Chondrocyte (in vitro differentiated cells): ENCODE measurements around the gene MAML1. TPM values are rescaled to one million over a fixed set of nuclear protein-coding genes. Genes with fewer than 3 reads are reported as not detected.

Source experiments
- DNase-seq: peaks from one replicate; pipeline ENCODE4 v3.0.0; 2021; ENCODE audit warnings: mixed read lengths, low spot score
- H3K27ac Mint-ChIP-seq: one replicate; pipeline ENCODE4 v1.8.0; 2021; ENCODE audit warnings: mild to moderate bottlenecking, moderate library complexity, mixed read lengths; ENCODE audit not compliant: unreplicated experiment
- H3K27me3 Mint-ChIP-seq: 2 replicates; pipeline ENCODE4 v1.8.0; 2021; ENCODE audit warnings: low read depth, mixed read lengths
- H3K36me3 Mint-ChIP-seq: 2 replicates; pipeline ENCODE4 v1.8.0; 2021; ENCODE audit warnings: low read depth, mixed read lengths
- H3K4me1 Mint-ChIP-seq: 2 replicates; pipeline ENCODE4 v1.8.0; 2021; ENCODE audit warnings: low read depth, mild to moderate bottlenecking, mixed read lengths
- H3K4me3 Mint-ChIP-seq: one replicate; pipeline ENCODE4 v1.8.0; 2021; ENCODE audit warnings: mild to moderate bottlenecking, moderate library complexity, mixed read lengths; ENCODE audit not compliant: unreplicated experiment
- H3K9me3 Mint-ChIP-seq: 2 replicates; pipeline ENCODE4 v1.8.0; 2021; ENCODE audit warnings: low read depth, mixed read lengths
- CTCF ChIP-seq: fragments of 200-600 bp; sonication (generic); IDR thresholded peaks from 2 replicates; pipeline ENCODE4 v1.5.0; 2021; ENCODE audit warnings: antibody characterized with exemption, mild to moderate bottlenecking, moderate library complexity
- total RNA-seq: library from RNA; stranded (reverse); gene quantifications from 3 replicates; pipeline ENCODE4 v1.2.1, GENCODE V29; 2021

The MAML1 gene
- total RNA-seq, 1 donor from 2014 or later = 29.9 TPM

DNA sequence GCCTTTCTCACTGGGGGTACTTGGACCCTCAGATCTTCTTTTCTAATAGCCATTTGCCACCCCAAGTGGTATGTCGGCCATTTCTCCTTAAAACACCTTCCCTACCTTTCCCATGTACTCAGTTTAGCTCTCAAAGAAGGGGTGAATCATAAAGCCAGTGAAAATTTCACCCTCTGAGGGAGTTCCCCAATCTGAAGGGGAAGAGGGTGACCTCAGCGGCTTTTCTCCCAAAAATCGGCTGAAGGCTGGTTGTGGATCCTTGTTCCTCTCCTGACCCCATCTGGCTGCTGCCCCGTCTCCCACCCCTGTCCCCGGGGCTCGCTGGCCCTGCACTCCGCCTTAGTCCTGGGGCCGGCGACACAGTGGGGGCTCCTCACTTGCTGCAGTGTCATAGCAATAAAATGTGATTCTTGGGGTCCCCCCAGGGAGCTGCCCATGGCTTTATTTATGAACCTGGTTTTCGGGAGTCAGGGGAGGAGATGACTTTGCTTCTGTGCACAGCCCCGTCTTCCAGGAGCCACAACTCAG lies 43.9 kb downstream of the MAML1 start:
- no peak for TF ChIP-seq CTCF
- no peaks in the 10 kb centered on the region for H3K9me3 Mint-ChIP-seq
- H3K36me3 Mint-ChIP-seq = peaks cover 37% of the 10 kb centered on the region
- H3K27ac Mint-ChIP-seq = no peak overlapping the region
- no peaks in the 10 kb centered on the region for H3K27me3 Mint-ChIP-seq
- no peaks in the 10 kb centered on the region for H3K4me1 Mint-ChIP-seq
- H3K4me3 Mint-ChIP-seq = no peak overlapping the region
- no peak for DNase-seq

DNA sequence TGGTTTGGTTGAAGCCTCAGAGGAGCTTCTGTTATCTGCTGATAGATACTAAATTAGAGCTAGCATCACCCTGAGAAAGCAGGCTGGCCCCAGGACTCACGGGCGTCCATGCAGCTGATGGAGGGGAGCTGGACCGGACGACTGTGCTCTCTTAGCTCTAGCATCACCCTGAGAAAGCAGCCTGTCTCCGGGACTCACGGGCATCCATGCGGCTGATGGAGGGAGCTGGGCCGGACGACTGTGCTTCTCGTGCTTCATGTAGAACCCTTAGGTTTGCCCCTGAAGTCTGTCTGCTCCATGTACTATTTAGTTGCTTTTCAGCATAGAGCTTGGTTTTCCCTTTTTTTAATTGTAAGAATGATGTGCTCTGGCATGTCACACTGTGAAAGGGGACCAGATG lies 44.8 kb downstream of the MAML1 start:
- H3K4me1 Mint-ChIP-seq = no peaks in the 10 kb centered on the region
- H3K9me3 Mint-ChIP-seq = no peaks in the 10 kb centered on the region
- no peak overlapping the region for H3K27ac Mint-ChIP-seq
- H3K36me3 Mint-ChIP-seq = peaks cover 34% of the 10 kb centered on the region
- no peaks in the 10 kb centered on the region for H3K27me3 Mint-ChIP-seq
- no peak for TF ChIP-seq CTCF
- H3K4me3 Mint-ChIP-seq = no peak overlapping the region
- DNase-seq = no peak

DNA sequence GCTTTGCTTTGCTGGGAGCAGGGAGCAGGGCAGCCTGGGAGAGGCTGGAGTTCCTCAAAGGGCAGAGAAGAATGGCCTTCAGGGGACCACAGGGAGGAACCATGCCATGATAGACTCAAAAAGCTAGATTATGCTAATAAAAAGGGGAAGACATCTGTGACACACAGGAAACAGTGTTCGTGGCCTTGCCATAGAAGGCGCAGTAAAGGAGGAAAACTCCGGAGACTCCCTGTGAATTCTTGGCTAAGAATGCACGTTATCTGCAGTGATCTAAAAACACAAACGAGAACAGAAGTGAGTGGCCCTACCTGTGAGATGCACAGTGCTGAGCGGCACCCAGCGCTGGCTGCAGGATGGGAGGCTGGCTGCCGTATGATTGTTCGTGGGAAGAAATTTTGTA lies 45.3 kb downstream of the MAML1 start:
- H3K27me3 Mint-ChIP-seq = no peaks in the 10 kb centered on the region
- no peak overlapping the region for H3K27ac Mint-ChIP-seq
- H3K4me1 Mint-ChIP-seq = no peaks in the 10 kb centered on the region
- H3K9me3 Mint-ChIP-seq = no peaks in the 10 kb centered on the region
- no peak for DNase-seq
- TF ChIP-seq CTCF = no peak
- H3K36me3 Mint-ChIP-seq = peaks cover 31% of the 10 kb centered on the region
- H3K4me3 Mint-ChIP-seq = no peak overlapping the region

DNA sequence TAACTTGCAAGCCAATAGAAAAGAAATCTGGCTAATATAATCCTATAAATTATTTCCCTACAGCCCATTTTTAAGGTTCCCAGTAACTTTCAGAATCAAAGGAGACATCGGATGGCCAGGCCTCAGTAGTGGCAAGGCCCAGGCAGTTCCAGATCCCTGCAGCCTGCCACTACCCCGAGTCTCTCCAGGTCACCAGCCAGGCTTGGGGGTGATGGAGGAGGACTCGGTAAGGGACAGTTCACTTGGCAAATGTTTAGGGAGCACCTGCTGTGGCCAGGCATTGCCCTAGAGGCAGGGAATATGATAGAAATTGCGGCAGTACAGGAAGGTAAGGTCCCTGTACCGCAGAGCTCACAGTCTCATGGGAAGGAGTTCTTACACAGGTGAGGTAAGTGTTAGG lies 46.0 kb downstream of the MAML1 start:
- no peaks in the 10 kb centered on the region for H3K27me3 Mint-ChIP-seq
- no peak for DNase-seq
- H3K9me3 Mint-ChIP-seq = no peaks in the 10 kb centered on the region
- no peak for TF ChIP-seq CTCF
- no peak overlapping the region for H3K4me3 Mint-ChIP-seq
- H3K36me3 Mint-ChIP-seq = peaks cover 25% of the 10 kb centered on the region
- no peak overlapping the region for H3K27ac Mint-ChIP-seq
- H3K4me1 Mint-ChIP-seq = no peaks in the 10 kb centered on the region

DNA sequence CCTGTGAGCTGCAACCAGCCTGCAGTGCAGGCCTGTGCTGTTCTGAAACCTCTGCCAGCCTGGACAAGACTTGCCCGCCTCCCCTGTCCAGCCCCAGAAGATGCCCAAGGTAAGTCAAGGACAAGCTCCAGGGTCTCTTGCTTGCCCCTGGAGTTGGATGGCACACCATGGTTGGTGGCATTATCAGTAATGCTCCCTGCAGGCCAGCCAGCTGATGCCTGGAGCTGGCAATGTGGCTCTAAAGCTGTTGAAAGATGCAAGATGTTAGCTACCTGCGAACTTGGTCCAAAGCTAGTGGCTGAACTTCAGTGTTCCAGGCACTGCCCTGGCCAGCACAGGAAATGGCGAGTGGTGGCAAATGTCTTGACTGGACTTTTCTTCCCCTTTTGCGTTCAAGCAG lies 47.2 kb downstream of the MAML1 start:
- Mint-ChIP-seq H3K4me1 (no peaks in the 10 kb centered on the region), H3K27ac (no peak overlapping the region)
- DNase-seq = no peak

More for the DNA sequence above, 47.2 kb downstream of the MAML1 start:
- Mint-ChIP-seq H3K27me3 (no peaks in the 10 kb centered on the region), H3K4me3 (no peak overlapping the region), H3K9me3 (no peaks in the 10 kb centered on the region), H3K36me3 (peaks cover 20% of the 10 kb centered on the region)
- no peak for TF ChIP-seq CTCF
